ELF-1 (cell line): ENCODE measurements around the gene ADAMTSL1.

Experiments used
- DNase-seq: peaks from one replicate; pipeline ENCODE4 v3.0.0-alpha.2; 2016; ENCODE audit warnings: low read depth, low spot score

Gene ADAMTSL1

GRCh38 chr9:18739641-18740318 lies 265.8 kb downstream of the ADAMTSL1 start:
- DNase-seq: no peak

- DNase-seq: no peak
These were observed 267.4 kb downstream of the ADAMTSL1 start for GRCh38 chr9:18741359-18741758.

GRCh38 chr9:18741945-18742344 lies 268.0 kb downstream of the ADAMTSL1 start:
- no peak for DNase-seq

- no peak for DNase-seq
These were observed 269.5 kb downstream of the ADAMTSL1 start for GRCh38 chr9:18743421-18743820.

GRCh38 chr9:18743971-18744370 lies 270.0 kb downstream of the ADAMTSL1 start:
- no peak for DNase-seq

GRCh38 chr9:18745710-18746109 lies 271.8 kb downstream of the ADAMTSL1 start:
- no peak for DNase-seq

GRCh38 chr9:18746631-18747030 lies 272.7 kb downstream of the ADAMTSL1 start:
- DNase-seq: no peak

- no peak for DNase-seq
These were observed 273.6 kb downstream of the ADAMTSL1 start for GRCh38 chr9:18747595-18747994.

GRCh38 chr9:18748251-18748701 lies 274.3 kb downstream of the ADAMTSL1 start:
- DNase-seq: no peak

GRCh38 chr9:18749711-18750110 lies 275.8 kb downstream of the ADAMTSL1 start:
- no peak for DNase-seq

GRCh38 chr9:18753904-18754303 lies 280.0 kb downstream of the ADAMTSL1 start:
- no peak for DNase-seq

GRCh38 chr9:18754537-18754936 lies 280.6 kb downstream of the ADAMTSL1 start:
- DNase-seq: no peak

GRCh38 chr9:18755263-18755662 lies 281.3 kb downstream of the ADAMTSL1 start:
- DNase-seq: no peak

GRCh38 chr9:18756712-18757125 lies 282.8 kb downstream of the ADAMTSL1 start:
- no peak for DNase-seq

GRCh38 chr9:18759827-18760226 lies 285.9 kb downstream of the ADAMTSL1 start:
- DNase-seq: no peak

GRCh38 chr9:18761742-18762300 lies 287.9 kb downstream of the ADAMTSL1 start:
- DNase-seq: no peak

- DNase-seq: no peak
These were observed 293.1 kb downstream of the ADAMTSL1 start for GRCh38 chr9:18766989-18767550.

GRCh38 chr9:18768951-18769622 lies 295.1 kb downstream of the ADAMTSL1 start:
- no peak for DNase-seq

GRCh38 chr9:18770131-18770908 lies 296.4 kb downstream of the ADAMTSL1 start:
- DNase-seq: no peak

GRCh38 chr9:18771011-18771410 lies 297.1 kb downstream of the ADAMTSL1 start:
- DNase-seq: no peak

GRCh38 chr9:18771763-18772162 lies 297.8 kb downstream of the ADAMTSL1 start:
- no peak for DNase-seq

- DNase-seq: no peak
These were observed 301.3 kb downstream of the ADAMTSL1 start for GRCh38 chr9:18775241-18775640.
